Measurements from ENCODE around the gene AGBL2.
A peak's percentile ranks its signal among the peaks of the same experiment; 100 is the strongest.
"Not testable (repeated sequence)": the region's sequence is repeated elsewhere in the genome, so short reads cannot be mapped to it uniquely, and the experiment has no call there.

Gene AGBL2

DNA sequence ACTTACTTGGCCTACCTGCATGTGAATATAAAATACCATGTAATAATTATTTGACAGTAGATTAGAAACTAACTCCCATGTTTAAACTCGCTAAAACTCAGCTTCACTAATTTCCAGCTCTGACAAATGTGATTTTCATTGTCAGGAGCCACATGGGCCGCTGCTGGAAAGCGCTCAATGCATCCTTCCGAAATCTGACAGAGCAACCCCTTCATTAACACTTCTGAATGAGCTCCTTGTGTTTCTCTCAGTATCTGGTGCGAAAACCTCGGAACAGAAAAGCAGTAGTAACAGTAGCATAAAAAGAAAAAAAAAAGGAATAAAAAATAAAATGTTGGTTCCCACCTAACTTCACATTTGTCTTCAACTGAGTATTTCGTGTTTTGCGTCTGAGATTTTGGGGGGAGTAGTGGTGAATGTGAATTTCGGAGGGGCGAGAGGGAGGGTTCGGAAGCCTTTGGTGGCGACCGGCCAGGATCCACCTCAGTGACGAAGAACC lies 73.5 kb downstream of the AGBL2 start:
- TF ChIP-seq, protein P1, sequence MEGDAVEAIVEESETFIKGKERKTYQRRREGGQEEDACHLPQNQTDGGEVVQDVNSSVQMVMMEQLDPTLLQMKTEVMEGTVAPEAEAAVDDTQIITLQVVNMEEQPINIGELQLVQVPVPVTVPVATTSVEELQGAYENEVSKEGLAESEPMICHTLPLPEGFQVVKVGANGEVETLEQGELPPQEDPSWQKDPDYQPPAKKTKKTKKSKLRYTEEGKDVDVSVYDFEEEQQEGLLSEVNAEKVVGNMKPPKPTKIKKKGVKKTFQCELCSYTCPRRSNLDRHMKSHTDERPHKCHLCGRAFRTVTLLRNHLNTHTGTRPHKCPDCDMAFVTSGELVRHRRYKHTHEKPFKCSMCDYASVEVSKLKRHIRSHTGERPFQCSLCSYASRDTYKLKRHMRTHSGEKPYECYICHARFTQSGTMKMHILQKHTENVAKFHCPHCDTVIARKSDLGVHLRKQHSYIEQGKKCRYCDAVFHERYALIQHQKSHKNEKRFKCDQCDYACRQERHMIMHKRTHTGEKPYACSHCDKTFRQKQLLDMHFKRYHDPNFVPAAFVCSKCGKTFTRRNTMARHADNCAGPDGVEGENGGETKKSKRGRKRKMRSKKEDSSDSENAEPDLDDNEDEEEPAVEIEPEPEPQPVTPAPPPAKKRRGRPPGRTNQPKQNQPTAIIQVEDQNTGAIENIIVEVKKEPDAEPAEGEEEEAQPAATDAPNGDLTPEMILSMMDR (IDR thresholded peaks at IDR 0.05; ENCODE audit: low read length, missing control alignments): no peak
- no peak for DNase-seq (ENCODE audit: low read depth)
- peak overlapping the region; percentile 85 for H3K4me3 ChIP-seq (replicated peaks; ENCODE audit: low read depth, low read length)

DNA sequence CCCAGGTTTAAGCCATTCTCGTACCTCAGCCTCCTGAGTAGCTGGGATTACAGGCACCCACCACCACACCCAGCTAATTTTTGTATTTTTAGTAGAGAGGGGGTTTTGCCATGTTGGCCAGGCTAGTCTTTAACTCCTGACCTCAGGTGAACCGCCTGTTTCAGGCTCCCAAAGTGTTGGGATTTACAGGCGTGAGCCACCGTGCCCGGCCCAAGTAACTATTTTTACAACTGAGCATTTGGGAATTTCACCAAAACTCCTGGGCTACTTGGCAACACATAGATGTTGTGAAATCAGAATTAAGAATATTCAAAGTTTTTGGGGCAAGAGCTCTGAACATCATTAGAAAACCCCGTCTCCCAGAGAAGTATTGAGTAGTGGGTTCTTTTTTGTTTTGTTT lies 74.7 kb downstream of the AGBL2 start:
- peak; percentile 17 for DNase-seq (ENCODE audit: low read depth)
- H3K4me3 ChIP-seq (replicated peaks; ENCODE audit: low read depth, low read length): not testable (repeated sequence)

DNA sequence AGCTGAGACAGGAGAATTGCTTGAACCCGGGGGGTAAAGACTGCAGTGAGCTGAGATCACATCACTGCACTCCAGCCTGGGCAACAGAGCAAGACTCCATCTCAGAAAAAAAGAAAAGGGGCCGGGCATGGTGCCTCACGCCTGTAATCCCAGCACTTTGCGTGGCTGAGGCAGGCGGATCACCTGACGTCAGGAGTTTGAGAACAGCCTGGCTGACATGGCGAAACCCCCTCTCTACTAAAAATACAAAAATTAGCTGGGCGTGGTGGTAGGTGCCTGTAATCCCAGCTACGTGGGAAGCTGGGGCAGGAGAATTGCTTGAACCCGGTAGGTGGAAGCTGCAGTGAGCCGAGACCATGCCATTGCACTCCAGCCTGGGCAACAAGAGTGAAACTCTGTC lies 78.8 kb downstream of the AGBL2 start:
- DNase-seq (ENCODE audit: low read depth); H3K4me3 ChIP-seq (replicated peaks; ENCODE audit: low read depth, low read length): not testable (repeated sequence)

DNA sequence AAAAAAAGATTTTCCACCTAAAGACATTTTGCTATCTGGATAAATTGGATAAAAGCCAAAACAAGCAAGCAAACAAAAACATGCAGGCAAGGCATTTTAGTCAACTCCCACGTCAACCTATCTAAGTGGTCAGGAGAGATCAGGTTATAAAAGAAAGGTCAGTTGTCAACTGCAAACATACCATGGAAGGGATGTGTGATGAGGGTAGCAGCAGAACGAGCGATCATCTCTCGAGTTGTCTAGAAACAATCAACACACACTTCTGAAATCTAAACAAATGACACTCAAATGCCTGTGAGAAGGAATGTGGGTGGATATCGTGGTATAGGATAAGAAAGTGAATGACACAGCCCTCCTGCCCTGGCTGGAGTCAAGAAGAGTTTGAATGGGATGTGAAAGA lies 83.7 kb downstream of the AGBL2 start:
- DNase-seq (ENCODE audit: low read depth): peak; percentile 22
- TF ChIP-seq, protein P1 (IDR thresholded peaks at IDR 0.05; ENCODE audit: low read length, missing control alignments): no peak
- no peak overlapping the region for H3K4me3 ChIP-seq (replicated peaks; ENCODE audit: low read depth, low read length)

DNA sequence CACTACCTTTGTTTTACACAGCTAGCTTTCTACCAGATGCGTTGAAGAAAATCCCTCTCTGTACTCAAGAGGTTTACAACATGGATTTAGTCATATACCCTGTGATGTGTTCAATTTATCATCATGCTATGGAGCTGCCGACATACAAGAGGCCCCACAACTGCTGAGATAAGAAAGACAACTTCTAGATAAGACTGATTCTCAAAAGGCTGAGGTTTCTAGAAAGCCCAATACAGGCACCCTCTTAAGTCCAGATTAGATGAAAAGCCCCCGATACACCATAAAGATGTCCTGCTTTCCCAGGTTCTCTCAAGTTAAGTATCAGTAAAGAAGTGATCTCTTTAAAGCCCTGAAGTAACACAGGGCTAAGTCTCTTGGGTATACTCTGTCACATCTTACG lies 87.1 kb downstream of the AGBL2 start:
- TF ChIP-seq, protein P1 (IDR thresholded peaks at IDR 0.05; ENCODE audit: low read length, missing control alignments): no peak
- H3K4me3 ChIP-seq (replicated peaks; ENCODE audit: low read depth, low read length): no peak overlapping the region
- DNase-seq (ENCODE audit: low read depth): no peak

DNA sequence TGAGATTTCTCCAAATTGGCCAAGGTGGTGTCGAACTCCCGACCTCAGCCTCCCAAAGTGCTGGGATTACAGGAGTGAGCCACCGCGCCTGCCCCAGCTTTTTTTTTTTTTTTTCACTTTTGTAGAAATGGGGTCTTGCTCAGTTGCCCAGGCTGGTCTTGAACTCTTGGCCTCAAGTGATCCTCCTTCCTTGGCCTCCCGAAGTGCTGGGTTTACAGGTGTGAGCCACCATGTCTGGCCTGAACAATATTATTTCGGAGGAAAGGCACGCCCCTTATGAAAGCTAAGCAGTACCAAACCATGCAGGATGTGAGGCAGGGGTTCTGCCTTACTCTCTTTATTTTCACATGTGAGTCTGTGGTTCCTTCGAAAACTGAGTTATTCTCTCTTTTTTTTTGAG lies 88.9 kb downstream of the AGBL2 start:
- DNase-seq (ENCODE audit: low read depth): no peak
- TF ChIP-seq, protein P1 (IDR thresholded peaks at IDR 0.05; ENCODE audit: low read length, missing control alignments): no peak
- no peak overlapping the region for H3K4me3 ChIP-seq (replicated peaks; ENCODE audit: low read depth, low read length)

DNA sequence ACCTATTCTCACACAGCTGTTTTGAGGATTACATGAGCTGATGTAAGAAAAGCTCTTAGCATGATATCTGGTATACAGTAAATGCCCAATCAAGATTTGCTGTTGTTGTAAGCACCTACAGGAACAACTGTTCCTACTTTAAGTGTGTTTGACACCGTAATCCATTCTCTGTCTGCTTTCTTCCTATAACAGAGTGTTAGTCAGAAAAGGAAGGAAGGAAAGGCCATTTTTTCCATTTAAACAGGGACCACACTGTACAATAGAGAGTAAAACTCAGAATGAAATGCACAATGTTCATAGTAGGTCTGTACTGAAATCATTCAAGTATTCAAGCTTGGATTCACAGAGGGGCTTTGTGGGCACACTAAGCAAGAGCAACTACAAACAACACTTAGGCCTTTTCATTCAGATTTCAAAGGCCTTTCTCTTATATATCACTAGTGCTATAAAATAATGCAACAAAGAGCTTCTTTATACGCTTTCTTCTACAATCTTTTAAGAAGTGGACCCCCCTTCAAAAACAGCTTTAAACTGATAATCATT lies 94.3 kb downstream of the AGBL2 start:
- TF ChIP-seq, protein P1 (IDR thresholded peaks at IDR 0.05; ENCODE audit: low read length, missing control alignments): no peak
- no peak for DNase-seq (ENCODE audit: low read depth)
- H3K4me3 ChIP-seq (replicated peaks; ENCODE audit: low read depth, low read length): no peak overlapping the region

DNA sequence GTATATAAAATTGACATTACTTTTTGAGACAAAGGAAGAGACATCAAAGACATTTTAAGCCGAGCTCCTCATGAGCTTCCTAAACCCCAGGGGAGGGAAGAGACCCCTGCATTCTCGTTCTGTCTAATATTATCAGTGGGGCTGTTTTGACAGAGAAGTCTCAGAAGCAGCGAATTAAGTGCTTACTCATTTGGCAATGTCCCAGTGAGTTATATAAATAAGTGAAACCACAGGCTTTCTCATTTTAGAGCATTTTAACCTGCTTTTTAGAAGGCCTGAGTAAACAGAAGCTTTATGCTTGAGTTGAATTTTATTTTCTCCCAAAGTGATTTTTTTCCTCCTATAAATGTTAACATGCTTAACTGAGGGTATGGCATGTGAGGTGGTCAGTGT lies 97.8 kb downstream of the AGBL2 start:
- H3K4me3 ChIP-seq (replicated peaks; ENCODE audit: low read depth, low read length): no peak overlapping the region
- peak; percentile 34 for DNase-seq (ENCODE audit: low read depth)
- TF ChIP-seq, protein P1 (IDR thresholded peaks at IDR 0.05; ENCODE audit: low read length, missing control alignments): no peak

Data from fibroblast of pulmonary artery (primary cell).